ENCODE measurements around the gene APOL4.

- TF ChIP-seq CTCF (IDR thresholded peaks at IDR 0.05; ENCODE audit: low read length): no peak
- TF ChIP-seq EZH2 (IDR thresholded peaks at IDR 0.05; ENCODE audit: borderline replicate concordance, low read length): no peak
Observed at GRCh38 chr22:36222887-36223450, 21.4 kb upstream of the APOL4 start.

Measured in OCI-LY1 (cell line).